Dendritic cell treated with granulocyte-macrophage colony-stimulating factor and Interleukin-4, amounts not matched to agents 40 ng/mL and 50 ng/mL, for 4 days (primary cell): ENCODE measurements around the gene MCF2L2.
"Not testable (repeated sequence)": the region's sequence is repeated elsewhere in the genome, so short reads cannot be mapped to it uniquely, and the experiment has no call there.

Experiments
- H3K27ac Mint-ChIP-seq: one replicate; pipeline ENCODE4 v1.8.0; 2022; ENCODE audit warnings: mild to moderate bottlenecking, mixed read lengths
- H3K27me3 Mint-ChIP-seq: one replicate; pipeline ENCODE4 v1.8.0; 2022; ENCODE audit warnings: mild to moderate bottlenecking, mixed read lengths
- H3K36me3 Mint-ChIP-seq: one replicate; pipeline ENCODE4 v1.8.0; 2022; ENCODE audit warnings: low read depth, mixed read lengths
- H3K4me1 Mint-ChIP-seq: one replicate; pipeline ENCODE4 v1.8.0; 2022; ENCODE audit warnings: low read depth, mixed read lengths
- H3K4me3 Mint-ChIP-seq: one replicate; pipeline ENCODE4 v1.8.0; 2022; ENCODE audit warnings: mild to moderate bottlenecking, moderate library complexity, mixed read lengths
- H3K9me3 Mint-ChIP-seq: one replicate; pipeline ENCODE4 v1.8.0; 2022; ENCODE audit warnings: mixed read lengths
- intact Hi-C: fragments of 100-400 bp; cut with micrococcal nuclease; formaldehyde crosslinking; loops from one replicate; pipeline ENCODE4 v1.15.0; 2022

MCF2L2 gene

GRCh38 chr3:183230826-183231225 is 197.6 kb downstream of the MCF2L2 start:
- Mint-ChIP-seq H3K27me3 (no peaks in the 10 kb centered on the region), H3K4me3 (no peak overlapping the region), H3K27ac (no peak overlapping the region), H3K4me1 (peaks cover 18% of the 10 kb centered on the region), H3K36me3 (peaks cover 4% of the 10 kb centered on the region), H3K9me3 (peaks cover 15% of the 10 kb centered on the region)
- intact Hi-C loops = no loop called here

GRCh38 chr3:183230251-183230650 is 198.2 kb downstream of the MCF2L2 start:
- intact Hi-C loops, H3K27ac Mint-ChIP-seq, H3K36me3 Mint-ChIP-seq, H3K4me3 Mint-ChIP-seq, H3K27me3 Mint-ChIP-seq: not testable (repeated sequence)
- H3K9me3 Mint-ChIP-seq = peaks cover 15% of the 10 kb centered on the region
- H3K4me1 Mint-ChIP-seq = peaks cover 18% of the 10 kb centered on the region

GRCh38 chr3:183229178-183229577 is 199.2 kb downstream of the MCF2L2 start:
- Mint-ChIP-seq H3K4me3 (no peak overlapping the region), H3K4me1 (peaks cover 29% of the 10 kb centered on the region), H3K36me3 (peaks cover 4% of the 10 kb centered on the region), H3K9me3 (peaks cover 15% of the 10 kb centered on the region), H3K27me3 (peaks cover 8% of the 10 kb centered on the region), H3K27ac (peak overlapping the region; percentile 7)
- intact Hi-C loops = no loop called here

- H3K27me3 Mint-ChIP-seq = peaks cover 8% of the 10 kb centered on the region
- peaks cover 15% of the 10 kb centered on the region for H3K9me3 Mint-ChIP-seq
- peaks cover 4% of the 10 kb centered on the region for H3K36me3 Mint-ChIP-seq
- H3K4me3 Mint-ChIP-seq = no peak overlapping the region
- intact Hi-C loops = no loop called here
- H3K4me1 Mint-ChIP-seq = peaks cover 45% of the 10 kb centered on the region
- H3K27ac Mint-ChIP-seq = peak overlapping the region; percentile 25
Measured at GRCh38 chr3:183227586-183227985, 200.8 kb downstream of the MCF2L2 start.

GRCh38 chr3:183226333-183226890 is 202.0 kb downstream of the MCF2L2 start:
- no peak overlapping the region for H3K27ac Mint-ChIP-seq
- no peak overlapping the region for H3K4me3 Mint-ChIP-seq
- peaks cover 8% of the 10 kb centered on the region for H3K27me3 Mint-ChIP-seq
- intact Hi-C loops = no loop called here
- H3K4me1 Mint-ChIP-seq = peaks cover 44% of the 10 kb centered on the region
- H3K9me3 Mint-ChIP-seq = peaks cover 7% of the 10 kb centered on the region
- no peaks in the 10 kb centered on the region for H3K36me3 Mint-ChIP-seq

- Mint-ChIP-seq H3K9me3 (peaks cover 7% of the 10 kb centered on the region), H3K4me1 (peaks cover 60% of the 10 kb centered on the region), H3K27me3 (peaks cover 8% of the 10 kb centered on the region), H3K36me3 (no peaks in the 10 kb centered on the region), H3K4me3 (no peak overlapping the region), H3K27ac (peak overlapping the region; percentile 58)
- intact Hi-C loops = no loop called here
Measured at GRCh38 chr3:183224180-183224970, 204.0 kb downstream of the MCF2L2 start.

- peaks cover 7% of the 10 kb centered on the region for H3K9me3 Mint-ChIP-seq
- peaks cover 8% of the 10 kb centered on the region for H3K27me3 Mint-ChIP-seq
- H3K4me1 Mint-ChIP-seq = peaks cover 75% of the 10 kb centered on the region
- intact Hi-C loops = no loop called here
- peak overlapping the region; percentile 58 for H3K27ac Mint-ChIP-seq
- H3K36me3 Mint-ChIP-seq = no peaks in the 10 kb centered on the region
- H3K4me3 Mint-ChIP-seq = no peak overlapping the region
Measured at GRCh38 chr3:183222631-183223235, 205.7 kb downstream of the MCF2L2 start.

GRCh38 chr3:183220828-183221227 is 207.6 kb downstream of the MCF2L2 start:
- H3K4me3 Mint-ChIP-seq = no peak overlapping the region
- H3K36me3 Mint-ChIP-seq = no peaks in the 10 kb centered on the region
- peaks cover 8% of the 10 kb centered on the region for H3K27me3 Mint-ChIP-seq
- peak overlapping the region; percentile 45 for H3K27ac Mint-ChIP-seq
- H3K9me3 Mint-ChIP-seq = no peaks in the 10 kb centered on the region
- H3K4me1 Mint-ChIP-seq = peaks cover 72% of the 10 kb centered on the region
- intact Hi-C loops = no loop called here

- H3K9me3 Mint-ChIP-seq = no peaks in the 10 kb centered on the region
- H3K27me3 Mint-ChIP-seq = no peaks in the 10 kb centered on the region
- H3K4me1 Mint-ChIP-seq = peaks cover 78% of the 10 kb centered on the region
- H3K27ac Mint-ChIP-seq = peak overlapping the region; percentile 97
- peak overlapping the region; percentile 51 for H3K4me3 Mint-ChIP-seq
- intact Hi-C loops = no loop called here
- no peaks in the 10 kb centered on the region for H3K36me3 Mint-ChIP-seq
Measured at GRCh38 chr3:183218826-183219225, 209.6 kb downstream of the MCF2L2 start.

GRCh38 chr3:183217548-183218332 is 210.7 kb downstream of the MCF2L2 start:
- peak overlapping the region; percentile 97 for H3K27ac Mint-ChIP-seq
- peaks cover 71% of the 10 kb centered on the region for H3K4me1 Mint-ChIP-seq

GRCh38 chr3:183215591-183216202 is 212.7 kb downstream of the MCF2L2 start:
- H3K9me3 Mint-ChIP-seq = no peaks in the 10 kb centered on the region
- H3K4me3 Mint-ChIP-seq = no peak overlapping the region
- H3K27ac Mint-ChIP-seq = peak overlapping the region; percentile 27
- peaks cover 75% of the 10 kb centered on the region for H3K4me1 Mint-ChIP-seq
- H3K36me3 Mint-ChIP-seq = no peaks in the 10 kb centered on the region
- intact Hi-C loops = no loop called here
- H3K27me3 Mint-ChIP-seq = no peaks in the 10 kb centered on the region

More at GRCh38 chr3:183217548-183218332, 210.7 kb downstream of the MCF2L2 start:
- Mint-ChIP-seq H3K36me3 (no peaks in the 10 kb centered on the region), H3K9me3 (no peaks in the 10 kb centered on the region), H3K27me3 (no peaks in the 10 kb centered on the region), H3K4me3 (no peak overlapping the region)
- intact Hi-C loops = no loop called here

GRCh38 chr3:183214277-183214612 is 214.2 kb downstream of the MCF2L2 start:
- Mint-ChIP-seq H3K4me3 (no peak overlapping the region), H3K27ac (peak overlapping the region; percentile 93), H3K9me3 (no peaks in the 10 kb centered on the region), H3K36me3 (no peaks in the 10 kb centered on the region), H3K27me3 (no peaks in the 10 kb centered on the region), H3K4me1 (peaks cover 75% of the 10 kb centered on the region)
- intact Hi-C loops = no loop called here

GRCh38 chr3:183213415-183214276 is 214.8 kb downstream of the MCF2L2 start:
- intact Hi-C loops = no loop called here
- H3K27ac Mint-ChIP-seq = peak overlapping the region; percentile 93

More at GRCh38 chr3:183213415-183214276, 214.8 kb downstream of the MCF2L2 start:
- Mint-ChIP-seq H3K4me3 (no peak overlapping the region), H3K27me3 (no peaks in the 10 kb centered on the region), H3K9me3 (no peaks in the 10 kb centered on the region), H3K36me3 (no peaks in the 10 kb centered on the region), H3K4me1 (peaks cover 69% of the 10 kb centered on the region)
